Stimulated activated CD4-positive, alpha-beta T cell treated with anti-CD3 and anti-CD28 coated beads, Interleukin-4, amount 100 ng/mL, for 4 hours (primary cell): ENCODE measurements around the gene DENND1B.
"Not testable (repeated sequence)": the region's sequence is repeated elsewhere in the genome, so short reads cannot be mapped to it uniquely, and the experiment has no call there.

Source experiments
- DNase-seq, 2 experiments: peaks; one replicate each; pipeline ENCODE4 v3.0.0-alpha.2; 2020

The DENND1B gene

DNA sequence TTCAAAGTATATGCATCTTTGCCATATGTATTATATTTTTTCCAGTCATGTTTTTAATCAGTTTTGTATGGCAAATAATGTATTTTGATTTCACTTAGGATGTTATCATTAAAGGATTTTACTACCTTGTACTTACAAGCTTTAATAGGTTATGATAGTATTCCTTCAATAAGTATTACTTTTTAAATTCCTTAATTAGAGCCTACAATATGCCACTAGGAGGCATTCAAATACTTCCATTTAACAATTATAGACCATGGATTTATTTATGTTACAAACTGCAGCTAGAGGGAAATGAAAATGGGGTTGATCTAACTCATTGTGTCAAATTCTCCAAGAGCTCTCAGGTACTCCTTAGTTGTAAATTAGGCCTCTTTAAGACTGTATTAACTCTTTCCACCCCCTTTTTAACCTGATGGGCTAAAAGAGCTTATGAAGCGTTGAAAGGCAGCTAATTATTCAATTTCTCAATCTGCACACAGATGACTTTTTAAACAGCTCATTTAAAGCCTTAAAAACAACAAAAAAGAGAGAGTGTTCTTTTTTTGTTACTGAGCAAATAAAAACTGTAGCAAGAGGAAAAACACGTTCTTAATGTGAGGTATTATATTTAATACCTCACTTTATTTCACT is 156.2 kb downstream of the DENND1B start:
- no peak for DNase-seq

DNA sequence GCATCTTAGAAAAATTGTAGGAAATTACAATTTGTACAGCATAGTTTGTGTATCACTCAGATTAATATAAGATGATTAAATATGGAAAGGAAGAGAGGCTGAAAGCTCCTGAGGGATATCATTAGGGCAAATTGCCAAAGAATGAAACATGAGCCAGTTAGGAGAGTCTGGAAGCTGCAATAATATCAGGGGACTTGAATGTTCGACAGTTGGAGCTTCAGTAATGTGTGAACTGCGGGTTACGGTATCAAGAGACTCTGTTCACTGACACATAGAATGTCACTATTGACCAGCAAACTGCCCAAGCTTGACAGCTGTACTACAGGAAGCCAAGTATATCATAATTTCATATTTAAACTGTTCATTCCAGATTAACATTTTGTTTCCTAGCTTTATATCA is 157.2 kb downstream of the DENND1B start:
- no peak for DNase-seq

DNA sequence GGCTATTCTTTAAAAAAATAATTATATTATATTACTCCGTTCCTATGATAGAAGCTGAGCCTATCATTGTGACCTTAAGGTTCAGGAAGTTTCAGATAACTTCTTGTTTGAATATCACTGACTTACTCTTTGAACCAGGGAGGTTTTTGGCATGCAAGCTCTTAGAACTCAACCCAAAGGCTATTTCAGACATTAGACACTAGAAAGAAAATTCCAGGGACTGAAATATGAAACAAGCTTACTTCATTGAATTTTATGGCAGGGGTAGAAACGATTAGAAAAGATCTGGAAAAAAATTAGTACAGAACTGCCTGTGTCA is 159.6 kb downstream of the DENND1B start:
- DNase-seq, result no peak

DNA sequence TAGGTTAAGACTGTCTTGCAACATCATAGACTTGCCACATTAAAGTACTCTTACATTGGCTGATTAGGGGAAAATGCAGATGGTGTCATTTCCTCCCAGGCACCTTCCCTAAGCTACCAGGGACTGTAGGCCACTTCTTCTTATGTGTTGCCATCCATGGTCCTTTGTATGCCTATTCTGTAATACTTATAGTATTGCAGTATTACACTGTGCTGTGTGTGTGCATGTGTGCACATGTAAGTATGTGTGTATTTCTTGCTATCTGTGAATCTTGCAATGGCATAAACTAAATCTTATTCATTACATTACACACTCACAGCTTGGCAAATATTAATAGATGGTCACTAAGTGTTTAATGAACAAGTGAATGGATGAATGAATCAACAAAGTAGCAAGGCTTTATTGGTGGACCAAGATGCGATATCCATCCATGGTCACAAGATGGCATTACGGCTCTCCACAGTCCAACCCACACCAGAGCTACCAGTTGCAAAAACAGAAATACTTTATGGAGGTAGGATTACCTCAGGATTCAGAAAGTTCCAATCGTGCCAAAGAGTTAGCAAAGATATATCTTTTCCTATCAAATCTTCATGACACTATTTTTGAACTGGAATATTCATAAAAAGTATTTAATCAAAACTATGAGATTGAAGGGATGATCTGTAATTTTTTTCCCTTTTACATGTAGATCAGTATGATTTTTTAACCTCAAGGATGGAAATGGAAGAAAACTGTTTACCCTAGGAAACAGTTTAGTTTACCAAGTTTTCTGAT is 160.2 kb downstream of the DENND1B start:
- no peak for DNase-seq

DNA sequence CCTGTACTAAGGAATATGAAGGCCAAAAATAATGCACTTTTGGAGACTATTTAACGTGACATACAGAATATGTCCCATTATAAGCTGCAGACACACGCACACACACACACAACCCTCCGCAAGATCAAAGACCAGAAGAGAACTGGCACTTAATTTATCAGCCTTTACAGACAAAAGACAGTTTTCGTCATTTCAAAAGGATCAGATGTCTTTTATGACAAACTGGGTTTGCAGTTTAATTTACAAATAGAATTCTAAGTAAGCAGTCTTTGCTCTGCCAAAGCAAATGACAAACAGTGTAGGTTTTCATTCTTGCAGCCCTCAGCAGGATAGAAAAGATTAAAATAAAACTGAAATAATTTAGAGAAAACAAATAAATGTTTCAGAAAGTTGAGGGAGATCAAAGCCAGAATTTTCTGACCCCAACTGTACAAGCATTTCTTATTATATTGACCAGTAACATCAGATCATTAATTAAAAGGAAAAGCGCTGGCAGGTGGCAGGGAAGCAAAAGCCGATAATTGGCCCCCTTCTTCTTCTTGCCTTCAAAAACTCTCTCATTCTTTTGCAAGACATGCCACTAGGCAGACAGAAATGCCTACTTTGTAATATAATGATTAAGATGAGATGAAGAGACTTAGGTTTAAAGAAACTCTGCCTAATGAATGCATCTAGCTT is 169.0 kb downstream of the DENND1B start:
- no peak for DNase-seq

DNA sequence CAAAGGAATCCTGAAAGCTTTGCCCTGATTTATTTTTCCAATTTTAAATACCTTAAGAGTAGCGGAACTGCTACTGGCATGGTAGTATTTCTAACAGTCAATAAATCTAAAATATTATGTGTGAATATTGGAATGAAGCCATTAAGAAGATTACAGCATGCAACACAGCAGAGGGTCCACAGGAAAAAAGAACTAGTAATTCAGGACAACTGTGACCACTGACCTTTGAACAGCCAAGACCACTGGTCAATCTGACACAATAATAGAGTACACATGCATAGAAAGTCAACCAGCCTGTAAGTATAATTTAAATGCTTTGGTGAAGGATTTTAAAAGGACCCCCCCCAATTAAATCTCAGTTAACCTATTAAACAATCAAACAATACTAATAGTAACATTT is 171.0 kb downstream of the DENND1B start:
- DNase-seq, result no peak

DNA sequence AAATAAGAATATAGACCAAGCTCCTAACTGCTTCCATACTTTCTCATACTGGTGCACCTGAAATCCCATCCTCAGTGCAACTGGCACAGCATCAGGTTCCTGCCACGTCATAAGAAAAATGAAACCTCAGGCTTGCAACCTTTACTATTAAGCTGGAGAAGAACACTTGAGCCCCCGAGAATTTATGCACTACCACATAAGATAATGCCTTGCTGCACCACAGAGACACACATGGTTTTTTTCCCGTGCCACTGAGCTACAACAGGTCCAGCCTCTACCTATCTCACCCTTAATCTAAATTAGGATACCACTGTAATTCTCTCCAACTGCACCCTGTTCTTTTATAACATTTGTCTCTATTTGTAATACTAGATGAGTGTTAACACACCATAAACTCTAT is 174.5 kb downstream of the DENND1B start:
- no peak for DNase-seq

DNA sequence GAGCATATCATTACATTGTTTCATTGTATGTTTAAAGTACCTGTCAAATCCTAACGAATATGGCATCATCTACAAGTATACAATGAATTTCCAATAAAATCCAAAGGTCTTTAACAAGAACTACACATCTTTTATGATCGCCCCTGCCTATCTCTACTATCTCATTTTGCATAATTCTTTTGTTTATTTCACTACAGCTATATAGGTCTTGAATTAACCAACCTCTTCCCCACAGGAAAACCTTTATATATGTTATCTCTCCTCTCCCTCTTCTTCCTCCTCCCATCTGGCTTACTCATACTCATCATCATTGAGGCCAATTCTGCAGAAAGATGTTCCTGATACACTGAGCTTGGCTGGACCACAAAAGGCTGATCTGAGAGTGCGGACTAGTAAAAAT is 175.5 kb downstream of the DENND1B start:
- DNase-seq, result no peak

DNA sequence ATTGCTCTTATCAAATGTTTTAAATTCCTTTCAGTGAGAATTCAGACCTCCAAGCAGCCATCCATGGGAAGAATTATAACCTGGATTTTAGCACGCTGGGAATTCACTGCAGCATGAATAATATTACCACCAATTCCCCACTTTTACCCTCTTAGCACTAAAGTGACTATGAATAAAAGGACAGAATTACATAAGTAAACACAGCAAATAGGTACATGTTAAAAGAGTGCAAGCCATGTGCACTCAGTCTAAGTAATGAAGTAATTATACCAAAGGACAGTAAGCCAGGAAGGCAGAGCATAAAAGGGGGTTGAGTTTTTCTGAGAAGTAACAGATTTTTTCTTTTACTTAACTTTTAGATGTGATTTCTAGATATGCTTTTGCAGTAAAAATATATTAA is 176.3 kb downstream of the DENND1B start:
- no peak for DNase-seq

DNA sequence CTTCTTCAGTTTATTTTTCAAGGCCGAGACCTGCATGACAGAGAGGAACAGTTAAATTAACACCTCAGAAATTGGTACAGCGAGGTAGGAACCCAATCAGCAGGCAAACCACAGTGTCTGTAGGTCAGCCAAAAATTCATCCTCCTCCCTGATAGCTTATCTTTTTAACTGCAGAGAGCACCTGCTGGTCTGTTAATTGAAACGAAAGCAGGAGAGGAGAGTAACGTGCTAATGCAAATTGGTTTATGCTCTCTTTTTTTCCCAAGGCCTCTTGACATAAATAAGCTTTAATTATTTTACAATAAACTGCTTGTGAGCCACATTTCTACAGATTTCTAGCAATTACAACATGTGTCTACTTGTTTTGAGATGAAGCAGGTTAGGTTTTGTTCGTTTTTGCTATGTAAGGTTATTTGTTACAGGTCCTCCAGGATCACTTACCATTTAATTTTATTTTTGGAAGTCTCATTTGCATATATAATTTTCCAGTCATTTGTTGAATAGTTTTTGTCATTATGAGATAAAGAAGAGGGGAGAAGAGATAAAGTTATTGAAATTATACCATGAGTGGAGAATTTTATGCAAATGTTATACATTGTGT is 179.9 kb downstream of the DENND1B start:
- DNase-seq, result no peak

DNA sequence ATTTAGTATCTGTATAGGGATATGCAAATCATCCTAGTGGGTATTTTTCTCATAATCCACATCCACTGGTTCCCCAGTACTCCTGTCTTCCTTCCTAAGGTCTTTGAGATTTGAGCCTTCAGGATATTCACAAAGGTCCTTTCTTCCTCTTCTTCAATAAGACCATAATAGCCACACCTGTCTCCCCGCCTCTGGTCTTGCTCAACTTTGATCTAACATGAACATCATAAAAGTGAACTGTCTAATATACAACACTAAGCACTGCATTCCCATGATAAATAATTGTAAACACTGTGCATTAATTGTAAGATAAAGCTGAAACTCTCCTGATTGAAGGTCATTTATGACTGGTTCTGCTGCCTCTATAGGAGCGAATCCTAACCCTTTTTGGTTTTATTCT is 184.6 kb downstream of the DENND1B start:
- DNase-seq, result no peak

DNA sequence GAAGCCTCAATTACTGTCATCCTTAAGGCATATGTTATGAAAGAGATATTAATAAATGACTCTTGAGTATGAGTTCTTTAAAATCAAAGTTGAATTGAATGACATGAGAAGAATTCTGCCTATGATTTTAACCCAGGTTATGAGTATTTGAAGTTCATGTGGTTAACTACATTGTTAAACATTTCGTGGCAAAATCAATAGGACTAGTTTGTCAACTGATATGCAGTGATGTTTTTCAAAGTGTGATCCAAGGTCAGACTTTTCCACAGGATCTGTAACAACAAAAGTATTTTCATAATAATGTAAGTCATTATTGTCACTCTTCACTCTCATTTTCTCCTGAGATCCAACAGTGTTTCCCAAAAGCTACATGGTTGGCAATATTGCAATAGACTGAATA is 189.5 kb downstream of the DENND1B start:
- no peak for DNase-seq

DNA sequence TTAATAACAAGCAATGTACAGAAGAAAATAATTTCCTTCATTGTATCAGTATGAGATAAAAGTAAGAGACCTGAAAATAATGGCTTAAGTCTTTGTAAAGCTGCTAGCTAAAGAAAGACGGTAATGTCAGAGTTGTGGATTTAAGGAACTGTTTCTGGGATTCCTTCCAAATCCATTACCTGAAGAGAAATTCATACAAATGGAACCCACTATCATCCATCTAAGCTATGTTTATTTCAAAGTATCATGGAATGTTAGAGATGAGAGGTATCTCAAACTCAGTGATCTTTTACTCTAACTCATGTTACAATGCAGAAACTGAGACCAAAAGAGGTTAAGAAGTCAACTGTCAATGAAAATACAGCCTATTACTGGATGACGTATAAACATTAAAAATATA is 197.7 kb downstream of the DENND1B start:
- no peak for DNase-seq

DNA sequence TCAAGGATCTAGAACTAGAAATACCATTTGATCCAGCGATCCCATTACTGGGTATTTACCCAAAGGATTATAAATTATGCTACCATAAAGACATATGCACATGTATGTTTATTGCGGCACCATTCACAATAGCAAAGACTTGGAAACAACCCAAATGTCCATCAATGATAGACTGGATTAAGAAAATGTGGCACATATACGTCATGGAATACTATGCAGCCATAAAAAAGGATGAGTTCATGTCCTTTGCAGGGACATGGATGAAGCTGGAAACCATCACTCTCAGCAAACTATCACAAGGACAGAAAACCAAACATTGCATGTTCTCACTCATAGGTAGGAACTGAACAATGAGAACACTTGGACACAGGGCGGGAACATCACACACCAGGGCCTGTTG is 199.7 kb downstream of the DENND1B start:
- not testable (repeated sequence) for DNase-seq

DNA sequence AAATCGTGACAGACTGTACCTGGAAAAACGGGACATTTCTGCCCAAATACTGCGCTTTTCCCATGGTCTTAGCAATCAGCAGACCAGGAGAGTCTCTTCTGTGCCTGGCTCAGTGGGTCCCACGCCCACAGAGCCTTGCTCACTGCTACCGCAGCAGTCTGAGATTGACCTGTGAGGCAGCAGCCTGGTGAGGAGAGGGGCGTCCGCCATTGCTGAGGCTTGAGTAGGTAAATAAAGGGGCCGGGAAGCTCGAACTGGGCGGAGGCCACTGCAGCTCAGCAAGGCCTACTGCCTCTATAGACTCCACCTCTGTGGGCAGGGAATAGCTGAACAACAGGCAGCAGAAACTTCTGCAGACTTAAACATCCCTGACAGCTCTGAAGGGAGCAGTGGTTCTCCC is 203.1 kb downstream of the DENND1B start:
- no peak for DNase-seq

DNA sequence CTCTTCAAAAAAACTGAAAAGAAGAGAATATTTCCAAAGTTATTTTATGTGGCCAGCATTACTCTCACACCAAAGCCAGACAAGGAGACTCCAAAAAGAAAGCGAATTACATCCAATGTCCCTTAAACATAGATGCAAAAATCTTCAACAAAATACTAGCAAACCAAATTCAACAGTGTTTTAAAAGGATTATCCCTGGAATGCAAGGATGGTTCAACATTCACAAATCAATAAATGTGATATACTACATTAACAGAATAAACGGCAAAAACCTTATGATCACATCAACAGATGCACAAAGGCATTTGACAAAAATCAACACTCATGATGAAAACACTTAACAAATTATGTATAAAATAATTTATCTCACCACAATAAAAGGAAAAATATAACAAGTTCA is 207.8 kb downstream of the DENND1B start:
- DNase-seq, result no peak

DNA sequence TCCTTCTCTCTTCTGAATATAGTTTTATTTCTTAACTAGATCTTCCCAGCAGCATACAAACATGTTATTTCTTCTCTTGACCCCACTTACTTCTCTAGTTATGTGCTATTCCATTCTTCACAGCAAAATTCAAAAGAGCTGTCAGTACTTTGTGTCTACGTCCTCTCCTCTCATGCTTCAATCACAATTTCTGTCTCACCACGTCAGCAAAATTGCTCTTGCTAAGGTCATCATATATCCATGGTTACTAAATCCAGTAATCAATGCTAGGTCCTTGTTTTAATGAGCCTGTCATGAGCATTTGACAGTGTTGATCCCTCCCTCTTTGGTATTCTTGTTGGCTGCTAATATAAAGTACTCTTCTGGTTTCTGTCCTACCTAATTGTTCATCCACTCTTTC is 214.2 kb downstream of the DENND1B start:
- no peak for DNase-seq

DNA sequence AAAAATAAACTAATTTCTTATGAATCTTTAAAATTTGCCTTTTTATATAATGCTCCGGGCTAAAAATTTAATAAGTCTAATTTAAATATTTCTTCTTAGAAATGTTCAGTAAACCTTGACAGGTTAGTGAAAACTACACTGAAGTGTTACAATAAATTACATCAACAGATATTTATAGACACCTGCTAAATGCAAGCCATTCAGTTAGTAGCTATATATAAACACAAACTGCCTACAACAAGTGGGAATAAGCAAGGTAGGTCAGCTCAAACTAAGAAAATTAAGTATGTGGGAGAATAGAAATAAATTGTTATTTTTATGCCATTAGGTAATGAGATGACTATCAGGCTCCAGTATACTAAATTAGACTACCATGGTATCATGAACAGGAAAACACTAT is 215.6 kb downstream of the DENND1B start:
- no peak for DNase-seq

DNA sequence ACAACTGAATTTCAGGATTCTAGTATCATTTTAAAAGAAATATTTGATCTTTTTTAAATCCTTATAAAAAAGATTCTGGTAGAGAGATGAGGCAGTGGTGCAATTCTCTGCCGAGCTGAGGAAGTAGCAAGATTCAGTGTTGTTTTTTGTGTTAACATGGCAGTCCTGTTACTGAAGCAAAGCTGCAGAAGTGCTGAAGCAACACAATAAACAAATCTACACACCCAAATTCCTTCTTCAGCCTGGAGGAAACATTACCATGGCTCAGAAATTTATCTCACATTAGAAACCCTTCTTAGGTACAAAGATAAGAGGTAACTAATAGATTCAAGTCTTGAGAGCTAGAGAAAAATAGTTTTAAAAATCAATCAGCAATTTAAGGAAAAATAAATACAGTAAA is 216.0 kb downstream of the DENND1B start:
- DNase-seq, result no peak

DNA sequence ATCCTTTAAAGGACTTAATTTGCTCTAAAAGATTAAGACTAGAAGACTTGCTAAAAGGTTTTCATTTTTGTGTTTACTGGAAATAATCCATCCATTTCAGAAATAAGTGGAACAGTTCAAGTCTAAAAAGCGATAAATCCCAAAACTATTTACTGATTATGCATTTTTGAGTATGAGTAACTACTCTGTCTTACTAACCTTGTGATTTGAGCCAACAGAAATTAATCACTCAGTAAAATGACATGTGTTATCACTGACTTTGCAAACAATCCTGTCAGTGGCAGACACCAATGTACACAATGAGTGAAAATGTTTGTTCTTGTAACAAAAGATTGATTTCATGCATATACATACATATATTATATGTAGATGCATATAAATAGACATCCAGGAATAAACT is 218.0 kb downstream of the DENND1B start:
- DNase-seq, result no peak

DNA sequence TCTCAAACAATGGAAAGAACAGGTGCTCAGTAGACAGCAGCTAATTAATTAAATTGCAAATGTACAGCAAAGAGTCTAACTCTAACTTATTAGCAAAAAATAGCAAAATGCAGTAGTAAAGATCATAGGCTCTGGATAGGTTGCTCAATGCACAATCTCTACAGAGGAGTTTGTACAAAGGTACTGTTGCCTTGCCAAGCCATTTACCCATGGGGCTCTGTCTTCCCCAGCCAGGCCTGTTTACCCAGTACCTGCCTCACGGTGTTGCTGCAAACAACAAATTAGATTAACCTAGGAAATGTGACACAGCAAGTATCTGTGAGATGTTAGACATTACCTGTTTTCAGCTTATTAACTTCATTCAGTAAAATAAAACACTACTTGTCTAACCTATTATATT is 222.0 kb downstream of the DENND1B start:
- DNase-seq, result no peak

DNA sequence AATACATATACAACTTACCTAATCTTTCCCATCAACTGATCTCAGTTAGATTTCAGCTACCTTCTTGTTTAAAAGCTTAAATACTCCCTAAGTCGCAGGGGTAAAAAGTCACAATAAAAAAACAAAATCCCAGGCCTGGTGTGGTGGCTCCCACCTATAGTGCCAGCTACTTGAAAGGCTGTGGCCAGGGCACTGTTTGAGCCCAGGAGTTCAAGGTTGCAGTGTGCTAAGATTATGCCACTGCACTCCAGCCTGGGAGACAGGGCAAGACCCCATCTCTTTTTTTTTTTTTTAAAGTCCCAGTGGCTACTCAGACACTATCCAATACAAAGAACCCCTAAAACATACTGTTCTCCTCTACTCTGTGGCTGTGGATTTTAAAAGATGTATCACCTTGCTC is 228.3 kb downstream of the DENND1B start:
- DNase-seq, result no peak

DNA sequence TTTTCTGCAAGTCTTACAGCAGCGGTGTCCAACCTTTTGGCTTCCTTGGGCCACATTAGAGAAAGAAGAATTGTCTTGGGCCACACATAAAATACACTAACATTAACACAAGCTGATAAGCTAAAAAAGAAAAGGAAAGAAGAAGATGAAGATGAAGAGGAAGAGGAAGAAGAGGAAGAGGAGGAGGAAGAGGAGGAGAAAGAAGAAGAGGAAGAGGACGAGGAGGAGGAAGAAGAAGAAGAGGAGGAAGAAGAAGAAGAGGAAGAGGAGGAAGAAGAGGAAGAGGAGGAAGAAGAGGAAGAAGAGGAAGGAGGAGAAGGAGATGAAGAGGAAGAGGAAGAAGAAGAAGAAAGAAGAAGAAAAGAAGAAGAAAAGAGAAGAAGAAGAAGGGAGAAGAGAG is 230.7 kb downstream of the DENND1B start:
- no peak for DNase-seq

DNA sequence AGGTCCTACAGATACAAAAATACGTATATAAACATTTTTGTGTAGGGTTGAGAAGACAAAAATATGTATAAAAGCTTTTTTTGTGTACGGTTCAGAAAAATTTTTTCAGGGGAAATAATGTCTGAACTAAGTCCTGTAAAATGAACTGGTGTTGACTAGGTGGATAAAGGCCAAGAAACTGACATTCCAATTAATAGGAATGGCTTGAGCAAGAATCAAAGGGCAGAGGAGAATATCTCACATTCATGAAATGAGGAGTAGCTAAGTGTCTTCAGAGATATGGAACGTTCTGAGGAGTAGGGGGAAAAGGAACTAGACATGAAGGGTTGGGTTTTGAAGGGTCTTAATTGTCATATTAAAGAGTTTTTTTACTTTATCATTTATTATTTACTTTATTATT is 231.2 kb downstream of the DENND1B start:
- DNase-seq, result no peak
